HG03457 (cell line): ENCODE data around the gene SLCO2B1.

Source experiments
- ATAC-seq: cut with Tn5 transposase; IDR thresholded peaks from one replicate; pipeline ENCODE4 v1.9.1; 2021; ENCODE audit warnings: moderate number of reproducible peaks; ENCODE audit not compliant: unreplicated experiment

Gene SLCO2B1

GRCh38 chr11:75246006-75246670, 95.2 kb downstream of the SLCO2B1 start:
- ATAC-seq, result no peak

DNA sequence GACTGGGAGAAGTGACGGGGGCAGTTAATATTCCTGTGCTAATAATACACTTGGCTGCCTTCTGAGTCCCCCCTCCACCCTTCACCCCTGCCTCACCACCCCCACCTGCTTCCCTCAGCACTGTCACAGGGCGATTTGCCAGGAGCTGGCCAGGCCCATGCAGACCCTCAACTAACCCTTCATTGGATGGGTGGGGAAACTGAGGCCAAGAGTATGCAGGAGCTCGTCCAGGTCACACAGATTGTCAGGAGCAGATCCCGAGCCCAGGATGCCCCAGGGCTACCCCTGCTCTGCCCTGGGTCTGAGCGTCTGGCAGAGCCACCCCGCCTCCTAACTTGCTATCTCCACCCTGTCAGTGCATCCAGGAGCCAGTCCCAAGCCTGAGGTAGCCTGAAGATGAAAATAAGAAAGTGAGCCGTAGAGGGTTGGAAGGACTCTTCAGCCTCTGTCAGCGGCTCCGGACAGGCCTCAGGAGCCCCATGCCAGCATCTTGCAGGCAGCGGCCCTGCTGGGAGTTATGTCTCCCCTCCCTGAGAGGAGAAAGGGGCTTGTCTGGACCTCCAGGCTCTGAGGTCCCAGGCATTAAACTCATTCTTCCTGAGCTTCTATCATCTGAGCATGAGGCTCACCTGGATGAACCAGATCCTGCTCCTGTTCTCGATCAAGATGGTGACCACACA, 95.9 kb downstream of the SLCO2B1 start:
- ATAC-seq, result no peak

- no peak for ATAC-seq
These were observed 98.0 kb downstream of the SLCO2B1 start for GRCh38 chr11:75248924-75249256.

DNA sequence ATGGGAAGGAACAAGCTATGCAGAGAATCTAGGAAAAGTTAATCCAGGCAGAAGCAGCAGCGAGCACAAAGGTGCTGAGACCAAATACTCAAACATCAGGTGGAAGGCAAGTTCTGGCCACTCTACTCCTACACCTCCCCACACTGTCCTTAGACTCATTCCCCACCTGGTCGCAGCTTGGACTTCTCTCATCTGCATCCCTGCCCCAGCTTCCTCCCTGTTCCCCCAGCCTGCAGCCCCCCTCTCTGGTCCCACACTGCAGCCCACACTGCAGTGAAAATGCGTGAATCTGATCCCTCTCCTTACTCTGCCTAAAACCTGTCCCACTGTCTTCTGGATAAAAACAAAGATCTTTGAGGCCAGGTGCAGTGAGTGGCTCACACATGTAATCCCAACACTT, 98.8 kb downstream of the SLCO2B1 start:
- no peak for ATAC-seq

- ATAC-seq, result no peak
These were observed 103.4 kb downstream of the SLCO2B1 start for GRCh38 chr11:75254326-75254725.
